Duodenal mucosa (tissue), 2 donors: ENCODE results near the gene PIGQ.
A peak's percentile ranks its signal among the peaks of the same experiment; 100 is the strongest.

ENCODE experiments used
- H3K27ac ChIP-seq: one replicate; pipeline ENCODE4 v1.7.0; 2013; ENCODE audit warnings: low read depth, low read length
- H3K27me3 ChIP-seq, 2 donors: one replicate each; pipeline ENCODE4 v1.7.0; 2013; ENCODE audit warnings: low read length in 2 of 2, control low read depth in 1 of 2; ENCODE audit not compliant: insufficient read depth in 2 of 2, control insufficient read depth in 1 of 2
- H3K36me3 ChIP-seq, 2 donors: one replicate each; pipeline ENCODE4 v1.7.0; 2013; ENCODE audit warnings: low read length in 2 of 2, control low read depth in 1 of 2; ENCODE audit not compliant: insufficient read depth in 2 of 2, control insufficient read depth in 1 of 2
- H3K4me1 ChIP-seq, 2 donors: one replicate each; pipeline ENCODE4 v1.7.0; 2013; ENCODE audit warnings: low read length in 2 of 2, control low read depth in 1 of 2; ENCODE audit not compliant: insufficient read depth in 2 of 2, control insufficient read depth in 1 of 2
- H3K4me3 ChIP-seq, 2 donors: one replicate each; pipeline ENCODE4 v1.7.0; 2013; ENCODE audit warnings: low read length in 2 of 2, low read depth in 1 of 2
- H3K9ac ChIP-seq, 2 donors: one replicate each; pipeline ENCODE4 v1.7.0; 2013; ENCODE audit warnings: low read length in 2 of 2, low read depth in 1 of 2
- H3K9me3 ChIP-seq, 2 donors: one replicate each; pipeline ENCODE4 v1.7.0; 2013; ENCODE audit warnings: low read length in 2 of 2, control low read depth in 1 of 2; ENCODE audit not compliant: control insufficient read depth in 1 of 2

PIGQ gene

GRCh38 chr16:534856-535445, 34.8 kb upstream of the PIGQ start:
- Histone ChIP-seq H3K9ac (peak overlapping the region; percentile 70 to 78), H3K27me3 (no peaks in the 10 kb centered on the region), H3K27ac (peak overlapping the region; percentile 87), H3K4me1 (peaks cover 21 to 32% of the 10 kb centered on the region in 2 donors), H3K36me3 (peaks cover 8 to 28% of the 10 kb centered on the region in 2 donors), H3K4me3 (peak overlapping the region; percentile 60), H3K9me3 (no peaks in the 10 kb centered on the region)

DNA sequence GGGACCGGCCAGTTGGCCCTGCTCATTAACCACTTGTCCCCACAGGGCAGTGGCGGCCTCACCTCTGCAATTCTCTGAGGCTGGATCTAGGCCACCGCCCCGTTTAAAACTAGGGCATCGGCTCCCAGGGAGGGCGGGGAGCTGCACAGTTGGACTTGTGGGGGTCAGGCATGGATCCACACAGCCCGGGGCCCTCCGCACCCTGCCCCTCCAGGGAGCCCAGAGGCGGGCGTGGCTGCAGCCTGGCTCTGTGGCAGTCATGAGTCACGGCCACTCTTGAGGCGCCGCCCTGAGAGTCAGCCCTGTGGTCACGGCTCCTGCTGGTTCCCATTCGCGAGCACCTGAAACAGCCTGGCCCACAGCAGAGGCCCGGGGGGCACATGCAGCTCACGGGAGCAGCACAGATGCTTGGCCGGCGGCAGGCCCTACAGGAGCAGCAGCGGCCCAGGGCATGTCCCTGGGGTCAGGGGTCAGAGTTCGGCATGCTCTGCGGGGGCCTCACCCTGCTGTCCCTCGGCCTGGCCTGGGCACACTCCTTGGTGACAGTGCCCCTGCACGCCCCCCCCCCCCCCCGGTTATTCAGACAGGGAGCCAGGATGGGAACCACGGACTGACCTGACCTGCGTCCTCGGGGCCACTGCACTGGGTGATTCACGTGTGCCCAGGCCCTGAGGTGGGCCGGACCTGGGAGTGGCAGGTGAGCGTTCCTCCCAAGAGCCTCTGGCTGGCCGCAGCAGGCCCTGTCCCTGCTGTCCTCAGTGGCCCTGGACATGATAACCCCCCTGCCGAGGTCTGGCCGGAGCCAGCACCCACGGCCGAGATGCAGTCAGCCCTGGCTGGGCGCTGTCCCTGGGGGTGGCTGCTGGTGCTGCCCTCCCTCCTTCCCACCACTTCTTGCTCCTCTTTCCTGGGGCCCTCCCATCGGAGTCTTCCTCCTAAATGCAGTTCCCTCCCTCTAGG, 34.0 kb upstream of the PIGQ start:
- peaks cover 8 to 32% of the 10 kb centered on the region in 2 donors for H3K36me3 ChIP-seq
- no peaks in the 10 kb centered on the region for H3K27me3 ChIP-seq
- H3K4me3 ChIP-seq = peak overlapping the region; percentile 60
- no peaks in the 10 kb centered on the region for H3K9me3 ChIP-seq
- H3K4me1 ChIP-seq = peaks cover 14 to 24% of the 10 kb centered on the region in 2 donors
- peak overlapping the region; percentile 70 to 78 for H3K9ac ChIP-seq
- H3K27ac ChIP-seq = peak overlapping the region; percentile 87

GRCh38 chr16:536746-537145, 33.0 kb upstream of the PIGQ start:
- no peaks in the 10 kb centered on the region for H3K27me3 ChIP-seq
- peaks cover 8 to 39% of the 10 kb centered on the region in 2 donors for H3K36me3 ChIP-seq
- H3K9me3 ChIP-seq = no peaks in the 10 kb centered on the region
- H3K4me1 ChIP-seq = peaks cover 11 to 22% of the 10 kb centered on the region in 2 donors
- no peak overlapping the region for H3K9ac ChIP-seq
- no peak overlapping the region for H3K4me3 ChIP-seq
- no peak overlapping the region for H3K27ac ChIP-seq

DNA sequence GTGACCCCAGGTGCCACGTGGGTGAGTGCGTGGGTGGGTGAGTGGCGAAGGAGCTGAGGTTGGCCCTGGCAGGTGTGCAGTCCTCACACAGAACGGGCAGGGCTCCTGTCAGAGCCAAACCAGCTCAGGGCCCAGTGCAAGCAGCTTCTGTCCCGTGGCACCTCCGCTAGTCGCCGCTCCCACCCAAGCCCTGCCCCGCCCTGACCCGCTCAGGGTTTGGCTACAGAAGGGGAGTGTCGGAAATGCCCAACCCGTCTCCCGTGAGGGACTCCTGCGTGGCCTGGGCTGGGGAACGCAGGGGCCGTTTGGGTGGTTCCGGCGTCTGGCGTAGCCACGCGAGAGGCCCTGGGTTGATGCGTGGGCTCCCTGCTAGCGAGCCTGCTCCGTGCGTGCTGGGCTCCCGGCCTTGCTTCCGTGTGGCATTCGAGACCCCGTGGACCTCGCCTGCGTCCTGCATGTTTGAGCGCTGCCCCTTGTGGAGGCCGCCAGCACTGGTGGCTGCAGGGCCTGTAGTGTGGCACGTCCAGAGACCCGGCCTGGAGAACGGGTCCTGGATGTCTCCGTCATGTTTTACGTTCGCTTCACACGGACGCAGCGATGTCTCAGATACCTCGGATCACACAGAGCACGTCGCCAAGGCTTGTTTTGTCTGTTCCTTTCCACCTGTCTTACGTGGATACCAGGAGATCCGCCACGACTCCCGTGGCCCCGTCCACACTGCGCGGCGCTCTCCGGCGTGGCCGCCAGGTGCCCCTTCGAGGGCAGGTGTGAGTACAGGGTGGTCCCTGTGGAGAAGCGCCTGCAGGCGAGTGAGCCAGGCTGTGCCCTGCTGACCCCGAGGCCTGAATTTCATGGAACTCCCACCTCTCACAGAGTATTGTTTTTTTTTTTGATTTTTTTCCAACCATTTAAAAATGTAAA, 32.1 kb upstream of the PIGQ start:
- no peak overlapping the region for H3K27ac ChIP-seq
- peaks cover 11 to 22% of the 10 kb centered on the region in 2 donors for H3K4me1 ChIP-seq

GRCh38 chr16:539901-540530, 29.8 kb upstream of the PIGQ start:
- Histone ChIP-seq H3K27ac (no peak overlapping the region), H3K27me3 (no peaks in the 10 kb centered on the region), H3K36me3 (peaks cover 8 to 39% of the 10 kb centered on the region in 2 donors), H3K9me3 (no peaks in the 10 kb centered on the region), H3K4me1 (peaks cover 3 to 10% of the 10 kb centered on the region in 2 donors), H3K4me3 (no peak overlapping the region), H3K9ac (no peak overlapping the region)

More for the DNA sequence above, 32.1 kb upstream of the PIGQ start:
- Histone ChIP-seq H3K9ac (no peak overlapping the region), H3K36me3 (peaks cover 8 to 39% of the 10 kb centered on the region in 2 donors), H3K27me3 (no peaks in the 10 kb centered on the region), H3K4me3 (no peak overlapping the region), H3K9me3 (no peaks in the 10 kb centered on the region)

GRCh38 chr16:540645-541340, 29.0 kb upstream of the PIGQ start:
- Histone ChIP-seq H3K9ac (no peak overlapping the region), H3K9me3 (no peaks in the 10 kb centered on the region), H3K36me3 (peaks cover 8 to 39% of the 10 kb centered on the region in 2 donors), H3K4me1 (peaks cover 0 to 6% of the 10 kb centered on the region in 2 donors), H3K27me3 (no peaks in the 10 kb centered on the region), H3K27ac (no peak overlapping the region), H3K4me3 (no peak overlapping the region)

- Histone ChIP-seq H3K9ac (no peak overlapping the region), H3K27ac (no peak overlapping the region), H3K36me3 (peaks cover under 1 to 30% of the 10 kb centered on the region in 2 donors), H3K4me1 (peaks cover 0 to 6% of the 10 kb centered on the region in 2 donors), H3K4me3 (no peak overlapping the region), H3K27me3 (no peaks in the 10 kb centered on the region), H3K9me3 (no peaks in the 10 kb centered on the region)
Measured at GRCh38 chr16:543301-544164, 26.2 kb upstream of the PIGQ start.

- Histone ChIP-seq H3K36me3 (peaks cover 4 to 35% of the 10 kb centered on the region in 2 donors), H3K27ac (no peak overlapping the region)
Measured at GRCh38 chr16:544517-544916, 25.3 kb upstream of the PIGQ start.

More at GRCh38 chr16:544517-544916, 25.3 kb upstream of the PIGQ start:
- H3K9me3 ChIP-seq = no peaks in the 10 kb centered on the region
- H3K9ac ChIP-seq = no peak overlapping the region
- H3K4me1 ChIP-seq = peaks cover 0 to 6% of the 10 kb centered on the region in 2 donors
- H3K4me3 ChIP-seq = no peak overlapping the region
- no peaks in the 10 kb centered on the region for H3K27me3 ChIP-seq
